ENCODE measurements around the gene NOG.

DNA sequence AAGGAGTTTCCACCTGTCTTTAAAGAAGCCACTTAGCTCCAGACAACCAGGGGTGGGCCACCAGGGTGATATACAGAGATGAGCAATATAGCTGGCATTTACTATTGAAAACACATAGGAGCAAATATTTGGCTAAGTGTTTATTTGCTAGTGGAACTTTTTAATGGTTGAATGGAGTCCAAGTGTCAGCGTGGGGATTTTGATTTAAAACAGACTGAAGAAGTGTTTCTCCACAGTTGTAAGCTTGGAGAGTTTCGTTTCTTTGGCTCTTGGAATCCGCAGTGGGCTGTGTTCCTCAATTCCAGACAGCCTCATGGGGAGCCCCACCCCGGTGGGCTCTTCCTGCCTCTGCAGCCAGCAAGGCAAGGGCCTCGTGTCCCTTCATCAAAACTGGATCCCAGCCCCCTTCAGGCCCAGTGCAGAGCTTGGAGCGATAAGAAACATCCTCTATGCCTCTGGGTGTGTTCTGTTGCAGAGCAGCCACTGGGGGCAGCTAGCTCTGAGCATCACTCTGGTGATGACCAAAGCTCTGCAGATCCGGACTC is 36.1 kb downstream of the NOG start:
- TF ChIP-seq, protein P1, sequence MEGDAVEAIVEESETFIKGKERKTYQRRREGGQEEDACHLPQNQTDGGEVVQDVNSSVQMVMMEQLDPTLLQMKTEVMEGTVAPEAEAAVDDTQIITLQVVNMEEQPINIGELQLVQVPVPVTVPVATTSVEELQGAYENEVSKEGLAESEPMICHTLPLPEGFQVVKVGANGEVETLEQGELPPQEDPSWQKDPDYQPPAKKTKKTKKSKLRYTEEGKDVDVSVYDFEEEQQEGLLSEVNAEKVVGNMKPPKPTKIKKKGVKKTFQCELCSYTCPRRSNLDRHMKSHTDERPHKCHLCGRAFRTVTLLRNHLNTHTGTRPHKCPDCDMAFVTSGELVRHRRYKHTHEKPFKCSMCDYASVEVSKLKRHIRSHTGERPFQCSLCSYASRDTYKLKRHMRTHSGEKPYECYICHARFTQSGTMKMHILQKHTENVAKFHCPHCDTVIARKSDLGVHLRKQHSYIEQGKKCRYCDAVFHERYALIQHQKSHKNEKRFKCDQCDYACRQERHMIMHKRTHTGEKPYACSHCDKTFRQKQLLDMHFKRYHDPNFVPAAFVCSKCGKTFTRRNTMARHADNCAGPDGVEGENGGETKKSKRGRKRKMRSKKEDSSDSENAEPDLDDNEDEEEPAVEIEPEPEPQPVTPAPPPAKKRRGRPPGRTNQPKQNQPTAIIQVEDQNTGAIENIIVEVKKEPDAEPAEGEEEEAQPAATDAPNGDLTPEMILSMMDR (IDR thresholded peaks at IDR 0.05), result peak in 1 of 2 donors; percentile 10
- TF ChIP-seq POLR2A (IDR thresholded peaks at IDR 0.05) (no peak), POLR2AphosphoS5 (IDR thresholded peaks at IDR 0.05) (no peak)

All from suprapubic skin (tissue), 4 donors.